H1 (cell line): Measurements from ENCODE around the gene DNAI2.

ENCODE experiments used
- ATF3 ChIP-seq: IDR thresholded peaks from 2 replicates; pipeline ENCODE4 v1.6.1; 2011; ENCODE audit warnings: low read depth, mild to moderate bottlenecking, low read length; ENCODE audit not compliant: insufficient read depth
- CEBPB ChIP-seq: IDR thresholded peaks from 2 replicates; pipeline ENCODE4 v1.6.1; 2012; ENCODE audit warnings: low read depth, low read length
- CTCF ChIP-seq, 3 experiments: IDR thresholded peaks; 1 replicate in 2 of 3; 2 replicates in 1 of 3; pipeline versions ENCODE4 v1.5.1 to v1.6.1; 2011; ENCODE audit warnings: low read length in 3 of 3, mild to moderate bottlenecking in 3 of 3, inconsistent platforms in 2 of 3, low read depth in 1 of 3, moderate library complexity in 1 of 3; ENCODE audit not compliant: insufficient read depth in 1 of 3; ENCODE audit errors: control extremely low read depth in 1 of 3
- KDM5A ChIP-seq: fragments of 200-600 bp; IDR thresholded peaks from 2 replicates; pipeline ENCODE4 v1.7.1; 2012; ENCODE audit warnings: mild to moderate bottlenecking, low read length, inconsistent platforms, mixed read lengths
- POLR2A ChIP-seq, 2 experiments: IDR thresholded peaks; 1 replicate in 1 of 2; 2 replicates in 1 of 2; pipeline ENCODE4 v1.6.1; 2011; ENCODE audit warnings: low read depth in 2 of 2, low read length in 2 of 2, mild to moderate bottlenecking in 2 of 2; ENCODE audit errors: control extremely low read depth in 1 of 2
- POLR2AphosphoS5 ChIP-seq: IDR thresholded peaks from 2 replicates; pipeline ENCODE4 v1.6.1; 2011; ENCODE audit warnings: low read depth, low read length
- SIN3A ChIP-seq, 2 experiments: IDR thresholded peaks in 1 of 2; conservative IDR thresholded peaks in 1 of 2; 2 replicates each; pipeline ENCODE4 v1.6.1; 2011 to 2012; ENCODE audit warnings: low read length in 2 of 2, improper control_type of control experiment in 1 of 2, low read depth in 1 of 2, mild to moderate bottlenecking in 1 of 2
- ZNF274 ChIP-seq: IDR thresholded peaks from 2 replicates; pipeline ENCODE4 v1.7.0; 2012; ENCODE audit warnings: low read length, borderline replicate concordance; ENCODE audit errors: extremely low read depth

- TF ChIP-seq POLR2AphosphoS5, result no peak
- TF ChIP-seq CTCF (IDR thresholded peaks at IDR 0.05; ENCODE audit: control extremely low read depth in 1 of 3, insufficient read depth in 1 of 3, low read depth in 1 of 3, low read length in 3 of 3), result no peak
- no peak for TF ChIP-seq ZNF274
- no peak for TF ChIP-seq POLR2A (IDR thresholded peaks at IDR 0.05; ENCODE audit: control extremely low read depth in 1 of 2, low read depth in 2 of 2, low read length in 2 of 2)
- no peak for TF ChIP-seq SIN3A (conservative IDR thresholded peaks at IDR 0.05 in 1 of 2, IDR thresholded peaks at IDR 0.05 in 1 of 2; ENCODE audit: low read depth in 1 of 2, low read length in 2 of 2)
- no peak for TF ChIP-seq ATF3
- TF ChIP-seq CEBPB, result no peak
- TF ChIP-seq KDM5A, result no peak
Observed at GRCh38 chr17:74231928-74232907, 41.8 kb upstream of the DNAI2 start.
